ENCODE results near the gene SLC9A6.

GRCh38 chrX:136046295-136047015, 61.2 kb downstream of the SLC9A6 start:
- TF ChIP-seq, protein P1, sequence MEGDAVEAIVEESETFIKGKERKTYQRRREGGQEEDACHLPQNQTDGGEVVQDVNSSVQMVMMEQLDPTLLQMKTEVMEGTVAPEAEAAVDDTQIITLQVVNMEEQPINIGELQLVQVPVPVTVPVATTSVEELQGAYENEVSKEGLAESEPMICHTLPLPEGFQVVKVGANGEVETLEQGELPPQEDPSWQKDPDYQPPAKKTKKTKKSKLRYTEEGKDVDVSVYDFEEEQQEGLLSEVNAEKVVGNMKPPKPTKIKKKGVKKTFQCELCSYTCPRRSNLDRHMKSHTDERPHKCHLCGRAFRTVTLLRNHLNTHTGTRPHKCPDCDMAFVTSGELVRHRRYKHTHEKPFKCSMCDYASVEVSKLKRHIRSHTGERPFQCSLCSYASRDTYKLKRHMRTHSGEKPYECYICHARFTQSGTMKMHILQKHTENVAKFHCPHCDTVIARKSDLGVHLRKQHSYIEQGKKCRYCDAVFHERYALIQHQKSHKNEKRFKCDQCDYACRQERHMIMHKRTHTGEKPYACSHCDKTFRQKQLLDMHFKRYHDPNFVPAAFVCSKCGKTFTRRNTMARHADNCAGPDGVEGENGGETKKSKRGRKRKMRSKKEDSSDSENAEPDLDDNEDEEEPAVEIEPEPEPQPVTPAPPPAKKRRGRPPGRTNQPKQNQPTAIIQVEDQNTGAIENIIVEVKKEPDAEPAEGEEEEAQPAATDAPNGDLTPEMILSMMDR (IDR thresholded peaks at IDR 0.05; ENCODE audit: low read depth, low read length), result no peak
- TF ChIP-seq EZH2phosphoT487 (IDR thresholded peaks at IDR 0.05; ENCODE audit: low read depth), result no peak
